Measurements from ENCODE around the gene POLR2C. TPM values are rescaled to one million over a fixed set of nuclear protein-coding genes. Genes with fewer than 3 reads are reported as not detected.

Gene POLR2C
- total and polyA plus RNA-seq, 2 of the 13 experiments (the other 11 are each of a cell fraction or from before 2014, with no cell fraction given): 104 to 216 TPM

- peak; percentile 98 for TF ChIP-seq ZNF574 (CRISPR knock-in tag; IDR thresholded peaks at IDR 0.05)
- TF ChIP-seq TIGD3 (CRISPR knock-in tag; IDR thresholded peaks at IDR 0.05; ENCODE audit: borderline replicate concordance): peak; percentile 79
- TF ChIP-seq MIXL1 (CRISPR knock-in tag; IDR thresholded peaks at IDR 0.05): peak; percentile 77
- peak; percentile 95 for TF ChIP-seq KDM3A (CRISPR knock-in tag; IDR thresholded peaks at IDR 0.05; ENCODE audit: low read depth)
- TF ChIP-seq PBX2 (CRISPR knock-in tag; IDR thresholded peaks at IDR 0.05): no peak
- no peak for TF ChIP-seq ATM (IDR thresholded peaks at IDR 0.05; ENCODE audit: borderline replicate concordance)
- peak; percentile 52 for TF ChIP-seq MED13 (CRISPR knock-in tag; IDR thresholded peaks at IDR 0.05)
- TF ChIP-seq TBX2 (CRISPR knock-in tag; IDR thresholded peaks at IDR 0.05; ENCODE audit: borderline replicate concordance): peak; percentile 79; the same call in 1 of the 2 replicates
- TF ChIP-seq, protein P1, sequence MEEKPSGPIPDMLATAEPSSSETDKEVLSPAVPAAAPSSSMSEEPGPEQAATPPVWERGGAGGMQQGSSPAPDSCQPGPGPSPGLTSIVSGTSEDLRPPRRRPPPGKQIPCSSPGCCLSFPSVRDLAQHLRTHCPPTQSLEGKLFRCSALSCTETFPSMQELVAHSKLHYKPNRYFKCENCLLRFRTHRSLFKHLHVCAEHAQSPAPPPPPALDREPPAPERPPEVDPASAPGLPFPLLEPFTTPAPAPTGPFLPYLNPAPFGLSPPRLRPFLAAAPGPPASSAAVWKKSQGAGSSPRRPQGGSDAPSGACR (CRISPR knock-in tag; IDR thresholded peaks at IDR 0.05): no peak
- TF ChIP-seq ZNF878 (CRISPR knock-in tag; IDR thresholded peaks at IDR 0.05): no peak
- TF ChIP-seq RORA (CRISPR knock-in tag; IDR thresholded peaks at IDR 0.05): no peak
- peak; percentile 97 for TF ChIP-seq MED8 (CRISPR knock-in tag; IDR thresholded peaks at IDR 0.05; ENCODE audit: insufficient replicate concordance)
- TF ChIP-seq NRL (CRISPR knock-in tag; IDR thresholded peaks at IDR 0.05; ENCODE audit: borderline replicate concordance): peak; percentile 95
- TF ChIP-seq ZKSCAN1 (IDR thresholded peaks at IDR 0.05; ENCODE audit: low read length): no peak
- peak; percentile 88 for TF ChIP-seq GFI1 (CRISPR knock-in tag; IDR thresholded peaks at IDR 0.05; ENCODE audit: borderline replicate concordance)
- TF ChIP-seq MAFG (CRISPR knock-in tag; IDR thresholded peaks at IDR 0.05): no peak
- TF ChIP-seq ZNF333 (CRISPR knock-in tag; IDR thresholded peaks at IDR 0.05; ENCODE audit: borderline replicate concordance): peak; percentile 40
- peak; percentile 84 for TF ChIP-seq PHF5A (CRISPR knock-in tag; IDR thresholded peaks at IDR 0.05; ENCODE audit: low read depth, unreplicated experiment)
- TF ChIP-seq ETV6 (CRISPR knock-in tag; conservative IDR thresholded peaks at IDR 0.05): no peak; the same call in 1 of the 2 replicates
- TF ChIP-seq TFDP1 (CRISPR knock-in tag; IDR thresholded peaks at IDR 0.05; ENCODE audit: borderline replicate concordance): peak; percentile 82
- peak; percentile 97 for TF ChIP-seq IRF2 (CRISPR knock-in tag; IDR thresholded peaks at IDR 0.05)
- TF ChIP-seq, protein P2, sequence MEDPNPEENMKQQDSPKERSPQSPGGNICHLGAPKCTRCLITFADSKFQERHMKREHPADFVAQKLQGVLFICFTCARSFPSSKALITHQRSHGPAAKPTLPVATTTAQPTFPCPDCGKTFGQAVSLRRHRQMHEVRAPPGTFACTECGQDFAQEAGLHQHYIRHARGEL (CRISPR knock-in tag; IDR thresholded peaks at IDR 0.05): peak; percentile 61; the same call in 1 of the 2 replicates
Measured at GRCh38 chr16:57447186-57447962, 15.1 kb upstream of the POLR2C start, which contains the start of the genes CIAPIN1 and COQ9 (continued).
